Measurements from ENCODE around the gene KIAA0408. TPM values are rescaled to one million over a fixed set of nuclear protein-coding genes. Genes with fewer than 3 reads are reported as not detected.

The KIAA0408 gene
- total RNA-seq, result 0.34 and 0.80 TPM in 2 replicates

GRCh38 chr6:127459231-127459641 lies at the start of gene KIAA0408:
Gene KIAA0408, minus strand, starts transcription at chr6:127459389. Its CDS starts 5,408 bp downstream, at chr6:127453981.
- no peak for DNase-seq
- intact Hi-C loops (cut with micrococcal nuclease), result no loop called here
- CTCF ChIA-PET, result interaction anchor here (1.4 kb wide), 1 partner anchor 80 kb away, joined by 5 read pairs; no protein-coding TSS in a partner anchor
- no peak within 1 kb of the TSS for H3K4me3 Mint-ChIP-seq
- POLR2A ChIA-PET, result no interaction called here
- H3K36me3 Mint-ChIP-seq (ENCODE audit: low read depth), result no peaks in the 10 kb centered on the region
- no peaks in the 10 kb centered on the region for H3K9me3 Mint-ChIP-seq
- H3K27me3 Mint-ChIP-seq, result peaks cover 9% of the 10 kb centered on the region
- TF ChIP-seq, protein P1, sequence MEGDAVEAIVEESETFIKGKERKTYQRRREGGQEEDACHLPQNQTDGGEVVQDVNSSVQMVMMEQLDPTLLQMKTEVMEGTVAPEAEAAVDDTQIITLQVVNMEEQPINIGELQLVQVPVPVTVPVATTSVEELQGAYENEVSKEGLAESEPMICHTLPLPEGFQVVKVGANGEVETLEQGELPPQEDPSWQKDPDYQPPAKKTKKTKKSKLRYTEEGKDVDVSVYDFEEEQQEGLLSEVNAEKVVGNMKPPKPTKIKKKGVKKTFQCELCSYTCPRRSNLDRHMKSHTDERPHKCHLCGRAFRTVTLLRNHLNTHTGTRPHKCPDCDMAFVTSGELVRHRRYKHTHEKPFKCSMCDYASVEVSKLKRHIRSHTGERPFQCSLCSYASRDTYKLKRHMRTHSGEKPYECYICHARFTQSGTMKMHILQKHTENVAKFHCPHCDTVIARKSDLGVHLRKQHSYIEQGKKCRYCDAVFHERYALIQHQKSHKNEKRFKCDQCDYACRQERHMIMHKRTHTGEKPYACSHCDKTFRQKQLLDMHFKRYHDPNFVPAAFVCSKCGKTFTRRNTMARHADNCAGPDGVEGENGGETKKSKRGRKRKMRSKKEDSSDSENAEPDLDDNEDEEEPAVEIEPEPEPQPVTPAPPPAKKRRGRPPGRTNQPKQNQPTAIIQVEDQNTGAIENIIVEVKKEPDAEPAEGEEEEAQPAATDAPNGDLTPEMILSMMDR (IDR thresholded peaks at IDR 0.05), result no peak
- no peaks in the 10 kb centered on the region for H3K4me1 Mint-ChIP-seq
- no peak for ATAC-seq (ENCODE audit: low read depth)
- no peak within 1 kb of the TSS for H3K27ac Mint-ChIP-seq

- no peak for ATAC-seq (ENCODE audit: low read depth)
- intact Hi-C loops (cut with micrococcal nuclease), result no loop called here
- H3K27me3 Mint-ChIP-seq, result no peaks in the 10 kb centered on the region
- no peaks in the 10 kb centered on the region for H3K4me1 Mint-ChIP-seq
- CTCF ChIA-PET, result interaction anchor here (1.1 kb wide), 1 partner anchor 10 kb away, joined by 3 read pairs; no protein-coding TSS in a partner anchor
- POLR2A ChIA-PET, result no interaction called here
- no peak for DNase-seq
- H3K36me3 Mint-ChIP-seq (ENCODE audit: low read depth), result no peaks in the 10 kb centered on the region
- peaks cover 3% of the 10 kb centered on the region for H3K9me3 Mint-ChIP-seq
- no peak overlapping the region for H3K4me3 Mint-ChIP-seq
- H3K27ac Mint-ChIP-seq, result no peak overlapping the region
- TF ChIP-seq, protein P1 (IDR thresholded peaks at IDR 0.05), result no peak
These were observed 47.7 kb upstream of the KIAA0408 start for GRCh38 chr6:127506894-127507293.

DNA sequence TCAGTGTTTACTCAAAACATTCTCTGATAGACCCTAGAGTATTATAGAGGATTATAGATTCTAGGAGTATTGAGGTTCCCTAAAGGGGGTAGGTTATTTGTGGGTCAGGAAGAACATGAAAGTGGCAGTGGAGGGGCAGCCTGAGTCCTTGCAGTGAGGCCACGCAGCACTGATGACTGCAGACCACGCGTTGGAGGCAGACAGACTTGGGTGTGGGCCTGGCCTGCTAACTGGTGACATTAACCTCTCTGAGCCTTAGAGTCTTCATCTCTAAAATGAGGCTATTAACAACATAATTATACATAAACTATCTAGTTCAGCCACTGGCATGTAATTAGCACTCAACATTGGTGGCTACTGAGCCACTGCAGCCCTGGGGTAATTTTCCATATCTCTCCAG lies 43.8 kb upstream of the KIAA0408 start:
- POLR2A ChIA-PET, result no interaction called here
- no peaks in the 10 kb centered on the region for H3K4me1 Mint-ChIP-seq
- no peak for DNase-seq
- H3K27me3 Mint-ChIP-seq, result peaks cover 6% of the 10 kb centered on the region
- intact Hi-C loops (cut with micrococcal nuclease), result no loop called here
- H3K36me3 Mint-ChIP-seq (ENCODE audit: low read depth), result no peaks in the 10 kb centered on the region
- CTCF ChIA-PET, result no interaction called here
- TF ChIP-seq, protein P1 (IDR thresholded peaks at IDR 0.05), result no peak
- H3K27ac Mint-ChIP-seq, result no peak overlapping the region
- ATAC-seq (ENCODE audit: low read depth), result no peak
- H3K4me3 Mint-ChIP-seq, result no peak overlapping the region
- H3K9me3 Mint-ChIP-seq, result no peaks in the 10 kb centered on the region

GRCh38 chr6:127497410-127497809 lies 38.2 kb upstream of the KIAA0408 start:
- Mint-ChIP-seq H3K4me3 (no peak overlapping the region), H3K4me1 (no peaks in the 10 kb centered on the region), H3K9me3 (no peaks in the 10 kb centered on the region), H3K27me3 (peaks cover 14% of the 10 kb centered on the region), H3K27ac (no peak overlapping the region), H3K36me3 (ENCODE audit: low read depth) (no peaks in the 10 kb centered on the region)
- ChIA-PET CTCF (no interaction called here), POLR2A (no interaction called here)
- intact Hi-C loops (cut with micrococcal nuclease), result no loop called here
- TF ChIP-seq, protein P1 (IDR thresholded peaks at IDR 0.05), result no peak
- no peak for DNase-seq
- no peak for ATAC-seq (ENCODE audit: low read depth)

DNA sequence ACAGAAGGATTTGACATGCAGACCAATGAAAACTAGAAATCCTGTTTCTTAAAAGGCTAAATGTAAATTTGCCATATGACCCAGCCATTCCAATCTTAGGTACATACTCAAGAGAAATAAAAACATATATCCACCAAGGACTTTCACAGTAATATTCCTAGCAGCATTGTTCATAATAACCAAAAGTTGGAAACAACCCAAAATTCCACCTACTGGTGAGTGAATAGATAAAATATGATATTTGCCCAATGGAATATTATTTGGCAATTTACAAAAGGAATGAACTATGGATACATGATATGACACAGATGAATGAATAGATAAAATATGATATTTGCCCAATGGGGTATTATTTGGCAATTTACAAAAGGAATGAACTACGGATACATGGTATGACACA lies 37.3 kb upstream of the KIAA0408 start:
- Mint-ChIP-seq H3K4me3 (no peak overlapping the region), H3K9me3 (no peaks in the 10 kb centered on the region), H3K4me1 (no peaks in the 10 kb centered on the region), H3K27ac (no peak overlapping the region), H3K36me3 (ENCODE audit: low read depth) (no peaks in the 10 kb centered on the region), H3K27me3 (peaks cover 14% of the 10 kb centered on the region)
- ATAC-seq (ENCODE audit: low read depth) (no peak), DNase-seq (no peak)
- POLR2A ChIA-PET, result no interaction called here
- intact Hi-C loops (cut with micrococcal nuclease), result no loop called here
- CTCF ChIA-PET, result no interaction called here
- TF ChIP-seq, protein P1 (IDR thresholded peaks at IDR 0.05), result no peak

Measured in activated B cell treated with CpG ODN at 0.5 μM for 24 hours (primary cell).